ENCODE data around the gene FCN1.

Gene FCN1

GRCh38 chr9:134936346-134937163 is 18.8 kb upstream of the FCN1 start:
- DNase-seq = no peak

GRCh38 chr9:134935701-134936345 is 18.1 kb upstream of the FCN1 start:
- DNase-seq = no peak

GRCh38 chr9:134935056-134935640 is 17.4 kb upstream of the FCN1 start:
- no peak for DNase-seq

- no peak for DNase-seq
Observed at GRCh38 chr9:134933076-134933659, 15.5 kb upstream of the FCN1 start.

GRCh38 chr9:134932606-134933005 is 14.9 kb upstream of the FCN1 start:
- no peak for DNase-seq

- DNase-seq = no peak
Observed at GRCh38 chr9:134932171-134932570, 14.5 kb upstream of the FCN1 start.

GRCh38 chr9:134930398-134930797 is 12.7 kb upstream of the FCN1 start:
- no peak for DNase-seq

GRCh38 chr9:134929193-134930158 is 11.8 kb upstream of the FCN1 start:
- DNase-seq = no peak

GRCh38 chr9:134928436-134929192 is 10.9 kb upstream of the FCN1 start:
- no peak for DNase-seq

- DNase-seq = no peak
Observed at GRCh38 chr9:134925011-134925511, 7.3 kb upstream of the FCN1 start.

- DNase-seq = no peak
Observed at GRCh38 chr9:134923466-134923865, 5.8 kb upstream of the FCN1 start.

- DNase-seq = no peak
Observed at GRCh38 chr9:134922932-134923240, 5.2 kb upstream of the FCN1 start.

GRCh38 chr9:134922066-134922931 is 4.6 kb upstream of the FCN1 start:
- no peak for DNase-seq

GRCh38 chr9:134919303-134919702 is 1.6 kb upstream of the FCN1 start:
- DNase-seq = no peak

GRCh38 chr9:134918646-134919045 is 934 bp upstream of the FCN1 start:
- no peak for DNase-seq

GRCh38 chr9:134916161-134916665 is 1.5 kb downstream of the FCN1 start:
- DNase-seq = no peak

GRCh38 chr9:134915046-134915985 is 2.4 kb downstream of the FCN1 start:
- no peak for DNase-seq

GRCh38 chr9:134914501-134914834 is 3.2 kb downstream of the FCN1 start:
- DNase-seq = no peak

- no peak for DNase-seq
Observed at GRCh38 chr9:134913713-134914500, 3.8 kb downstream of the FCN1 start.
